Measurements from ENCODE around the gene SETBP1. TPM values are rescaled to one million over a fixed set of nuclear protein-coding genes. Genes with fewer than 3 reads are reported as not detected.

SETBP1 gene
- total RNA-seq, 1 experiment from 2014 or later: 0.33 TPM

DNA sequence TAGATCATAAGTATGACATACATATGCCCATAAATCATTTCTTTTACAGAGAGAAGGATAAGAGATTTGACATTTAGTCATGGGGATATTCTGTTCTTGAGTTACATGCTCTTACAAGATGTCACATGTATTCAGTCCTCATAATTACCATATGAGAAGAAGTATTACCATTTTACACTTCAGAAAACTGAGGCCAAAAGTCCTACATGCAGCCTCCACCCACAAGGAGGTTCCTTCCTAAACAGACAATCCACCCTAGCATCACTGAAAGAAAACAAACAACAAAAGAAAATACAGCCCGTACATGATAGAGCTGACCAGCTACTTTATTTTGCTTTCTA is 335.1 kb downstream of the SETBP1 start:
- no peak for DNase-seq (ENCODE audit: low spot score)

DNA sequence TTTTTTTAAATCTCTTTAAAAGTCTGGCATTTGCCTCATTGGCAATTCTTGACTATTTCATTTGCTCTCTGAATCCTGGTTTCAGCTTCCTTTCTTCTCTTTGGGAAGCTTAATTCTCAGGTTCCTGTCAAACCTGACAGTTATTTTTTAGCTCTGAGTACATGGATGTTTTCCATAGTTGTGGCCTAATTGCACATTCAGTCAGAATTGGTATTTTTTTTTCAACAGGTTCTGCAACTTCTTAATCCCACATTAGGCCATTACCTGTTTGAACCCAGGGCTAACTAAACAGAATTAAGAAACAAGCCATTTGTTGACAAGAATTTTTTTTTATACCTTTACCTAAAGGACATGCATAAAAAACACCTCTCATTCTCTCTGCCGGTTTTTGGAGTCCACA is 338.8 kb downstream of the SETBP1 start:
- no peak for DNase-seq (ENCODE audit: low spot score)

GRCh38 chr18:45023519-45023918 is 342.8 kb downstream of the SETBP1 start:
- no peak for DNase-seq (ENCODE audit: low spot score)

DNA sequence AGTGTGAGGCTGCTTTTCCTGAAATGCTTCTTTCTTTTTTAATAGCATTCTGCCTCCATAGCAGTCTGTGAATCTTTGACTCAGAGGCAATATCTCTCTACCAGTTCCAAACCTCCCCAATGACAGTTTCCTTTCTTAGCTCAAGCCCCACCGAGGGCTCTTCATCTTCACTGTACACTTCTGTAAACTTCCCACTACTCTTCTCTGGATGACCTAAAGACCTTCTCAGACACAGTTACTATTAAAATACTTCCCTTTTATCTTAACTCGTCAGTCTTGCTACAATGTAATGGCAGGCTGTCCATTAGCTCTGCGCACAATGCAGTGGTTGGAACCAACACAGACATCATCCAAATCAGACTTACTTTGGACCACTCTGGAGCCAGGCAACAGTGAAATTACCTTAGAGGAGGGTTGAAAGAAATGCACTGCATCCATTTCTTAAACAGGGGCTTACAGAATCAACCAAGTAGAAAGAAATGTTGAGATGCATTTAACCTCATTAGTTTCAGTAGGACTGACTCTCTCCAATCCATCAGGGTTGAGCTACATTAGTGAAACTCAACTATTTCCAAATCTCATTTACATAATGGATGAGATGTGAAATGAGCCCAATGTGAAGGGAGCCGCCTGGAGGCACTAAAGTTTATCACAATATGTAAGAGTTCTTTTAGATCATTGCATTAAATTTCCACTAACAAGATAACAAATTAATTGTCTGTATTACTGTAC is 343.8 kb downstream of the SETBP1 start:
- no peak for DNase-seq (ENCODE audit: low spot score)

- no peak for DNase-seq (ENCODE audit: low spot score)
Observed at GRCh38 chr18:45025089-45025450, 344.4 kb downstream of the SETBP1 start.

GRCh38 chr18:45026162-45026561 is 345.5 kb downstream of the SETBP1 start:
- no peak for DNase-seq (ENCODE audit: low spot score)

DNA sequence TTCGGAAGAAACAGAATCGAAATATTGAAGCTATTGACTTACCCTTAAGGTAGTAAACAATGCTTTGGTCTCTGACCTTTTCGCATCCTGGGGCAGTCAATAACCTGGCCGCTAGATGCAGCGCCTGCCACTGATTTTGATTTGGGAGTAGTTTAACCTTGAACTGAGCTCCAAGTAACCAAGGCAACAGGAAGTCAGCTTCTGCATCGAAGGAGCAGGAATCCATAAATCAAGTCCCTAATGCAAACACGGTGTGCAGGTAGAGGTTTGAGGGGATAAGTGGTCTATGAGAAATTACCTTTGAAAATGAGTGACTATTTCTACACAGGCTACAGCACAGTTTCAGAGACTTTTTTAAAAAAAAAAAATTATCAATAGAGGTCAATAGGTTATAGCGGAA is 353.5 kb downstream of the SETBP1 start:
- DNase-seq (ENCODE audit: low spot score): no peak

DNA sequence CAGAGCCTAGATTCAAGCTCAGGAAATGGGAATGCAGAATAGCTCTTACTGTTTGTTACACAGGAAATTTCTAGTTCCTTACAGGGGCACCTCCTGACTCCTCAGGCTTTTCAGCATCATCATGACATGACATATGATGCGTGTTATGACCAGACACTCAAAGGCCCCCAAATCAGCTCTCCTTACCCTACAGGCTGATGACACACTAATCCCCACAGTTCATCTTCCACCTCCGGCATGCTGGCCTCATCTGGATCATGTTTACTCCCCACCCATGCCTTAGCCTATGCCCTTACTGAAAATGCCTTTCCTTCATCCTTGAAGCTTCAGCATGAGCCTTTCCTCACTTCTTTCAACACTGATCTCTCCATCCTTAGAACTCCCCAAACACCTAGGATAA is 356.9 kb downstream of the SETBP1 start:
- no peak for DNase-seq (ENCODE audit: low spot score)

- DNase-seq (ENCODE audit: low spot score): no peak
Observed at GRCh38 chr18:45039376-45039775, 358.7 kb downstream of the SETBP1 start.

DNA sequence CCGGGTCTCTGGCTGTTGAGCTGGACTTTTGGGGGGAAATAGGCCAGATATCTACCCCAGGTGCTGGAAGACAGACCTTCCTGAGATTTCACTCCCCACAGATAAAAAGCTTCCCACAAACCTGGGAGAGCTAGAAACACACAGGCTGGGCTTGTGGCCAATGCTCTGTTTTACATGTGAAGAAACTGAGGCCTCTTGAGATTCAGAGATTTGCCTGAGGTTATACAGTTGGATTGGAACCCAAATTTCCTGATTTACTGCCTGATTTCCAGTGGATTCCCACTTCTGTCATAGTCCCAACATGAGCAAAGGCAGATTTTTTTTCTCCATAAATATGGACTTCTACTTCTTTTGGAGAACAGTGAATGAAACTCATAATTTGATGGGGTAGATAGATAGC is 360.2 kb downstream of the SETBP1 start:
- DNase-seq (ENCODE audit: low spot score): no peak

GRCh38 chr18:45044787-45045186 is 364.1 kb downstream of the SETBP1 start:
- no peak for DNase-seq (ENCODE audit: low spot score)

DNA sequence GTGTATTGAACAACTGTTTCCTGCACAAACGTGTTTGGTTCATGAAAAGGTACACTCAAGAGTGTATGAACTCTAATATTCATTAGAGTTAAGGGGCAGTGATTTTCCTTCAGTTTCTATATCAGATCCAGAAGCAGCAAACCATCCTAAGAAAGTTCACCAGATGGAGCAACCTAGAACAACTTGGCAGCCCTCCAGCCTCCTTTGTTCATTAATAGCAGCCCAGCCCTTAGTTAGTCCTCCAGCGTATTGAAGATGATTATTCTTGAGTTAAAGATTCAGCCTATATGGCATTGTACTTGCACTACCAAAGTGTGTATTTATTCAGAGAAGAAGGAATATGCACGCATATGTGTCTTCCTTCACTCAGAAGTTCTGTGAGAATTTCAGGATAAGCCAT is 365.5 kb downstream of the SETBP1 start:
- DNase-seq (ENCODE audit: low spot score): no peak

GRCh38 chr18:45046961-45047360 is 366.3 kb downstream of the SETBP1 start:
- no peak for DNase-seq (ENCODE audit: low spot score)

DNA sequence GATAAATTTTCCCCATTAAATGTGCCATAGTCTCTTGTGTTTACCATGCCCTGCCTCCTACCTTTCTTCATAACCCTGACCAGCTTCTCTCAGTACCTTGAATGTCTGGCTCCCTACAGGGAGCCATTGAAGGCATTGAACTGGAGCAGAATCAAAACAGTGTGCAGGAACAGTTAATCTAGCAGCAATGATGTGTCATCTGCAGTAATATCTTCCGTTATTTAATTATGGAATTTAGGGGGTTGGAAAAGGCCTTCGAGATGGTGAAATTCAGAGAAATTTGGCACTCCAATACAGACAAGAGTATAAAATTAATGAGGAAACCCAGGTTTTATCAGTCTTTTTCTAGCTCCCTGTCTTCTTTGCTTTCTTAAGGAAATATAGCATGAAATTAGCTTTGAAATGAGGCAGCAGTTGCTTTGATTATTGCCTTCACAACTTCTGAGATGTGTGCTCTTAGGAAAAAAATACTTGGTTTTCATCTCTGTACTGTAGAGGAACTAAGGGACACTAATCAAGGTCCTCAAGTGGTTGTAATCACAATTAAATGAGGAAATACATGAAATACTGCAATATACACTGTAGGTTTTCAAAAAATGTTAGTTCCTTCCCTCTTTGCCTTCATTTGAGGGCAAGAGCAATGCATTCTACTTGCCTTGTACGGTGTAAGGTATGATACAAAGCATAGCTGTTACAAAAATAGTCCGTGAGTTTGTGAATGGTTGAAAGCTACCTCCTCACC is 369.1 kb downstream of the SETBP1 start:
- no peak for DNase-seq (ENCODE audit: low spot score)

DNA sequence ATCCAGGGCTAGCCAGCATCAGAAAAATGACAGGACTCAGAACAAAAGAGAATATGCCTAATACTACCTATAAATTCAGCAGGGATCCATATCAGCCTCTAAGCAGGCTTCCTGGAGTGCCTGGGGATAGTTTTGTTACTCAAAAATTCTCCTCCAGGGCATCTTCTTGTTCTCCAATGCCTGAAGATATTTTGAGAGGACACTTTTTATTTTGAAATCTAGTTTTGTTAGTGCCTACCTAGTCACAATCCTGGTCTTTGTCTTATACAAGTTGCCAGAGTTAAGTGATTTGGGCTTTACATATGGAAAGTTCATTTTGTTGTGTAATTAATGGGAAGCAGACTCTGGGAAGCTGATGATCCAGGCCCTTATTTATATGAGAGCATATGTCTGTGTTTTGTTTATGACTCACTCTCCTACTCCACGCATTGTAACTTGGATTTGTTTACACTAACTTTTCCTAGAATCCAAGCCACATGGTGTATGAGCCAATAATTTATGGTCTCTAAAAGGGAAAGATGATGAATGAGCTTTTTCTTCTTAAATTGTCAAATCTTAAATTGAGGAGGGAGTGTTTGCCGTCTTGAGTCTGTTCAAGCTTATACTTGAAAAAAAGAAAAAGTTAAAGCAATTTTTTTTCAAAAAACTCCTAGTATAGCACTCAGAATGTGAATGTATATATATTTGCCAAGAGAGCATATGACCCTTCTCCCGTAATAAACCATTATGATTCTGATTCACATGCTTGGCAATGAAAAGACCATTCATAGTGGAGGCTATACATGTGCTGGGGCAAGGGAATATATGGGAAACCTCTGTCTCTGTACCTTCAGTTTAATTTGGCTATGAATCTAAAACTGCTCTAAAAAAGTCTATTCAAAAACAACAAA is 370.3 kb downstream of the SETBP1 start:
- no peak for DNase-seq (ENCODE audit: low spot score)

- DNase-seq (ENCODE audit: low spot score): no peak
Observed at GRCh38 chr18:45054636-45055035, 373.9 kb downstream of the SETBP1 start.

GRCh38 chr18:45055811-45056210 is 375.1 kb downstream of the SETBP1 start:
- no peak for DNase-seq (ENCODE audit: low spot score)

- no peak for DNase-seq (ENCODE audit: low spot score)
Observed at GRCh38 chr18:45056926-45057325, 376.2 kb downstream of the SETBP1 start.

GRCh38 chr18:45057955-45058600 is 377.4 kb downstream of the SETBP1 start:
- DNase-seq (ENCODE audit: low spot score): no peak

DNA sequence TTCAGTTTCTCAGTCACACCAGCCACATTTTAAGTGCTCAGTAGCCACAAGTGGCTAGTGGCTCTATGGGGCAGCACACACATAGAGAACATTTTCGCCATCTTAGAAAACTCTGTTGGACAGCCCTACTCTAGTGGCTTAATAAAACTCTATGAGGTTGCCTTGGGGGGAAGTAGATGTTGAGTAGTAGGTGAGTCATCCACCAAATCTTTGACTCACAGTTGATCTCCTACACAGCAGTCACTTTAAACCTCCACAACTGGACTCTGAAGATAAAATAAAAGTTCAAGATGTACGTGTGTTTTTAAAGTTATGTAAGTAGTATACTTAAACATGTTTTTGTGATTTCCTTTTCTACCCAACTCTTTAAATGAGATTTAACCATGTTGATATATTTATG is 379.0 kb downstream of the SETBP1 start:
- no peak for DNase-seq (ENCODE audit: low spot score)

- DNase-seq (ENCODE audit: low spot score): no peak
Observed at GRCh38 chr18:45060102-45060501, 379.4 kb downstream of the SETBP1 start.

DNA sequence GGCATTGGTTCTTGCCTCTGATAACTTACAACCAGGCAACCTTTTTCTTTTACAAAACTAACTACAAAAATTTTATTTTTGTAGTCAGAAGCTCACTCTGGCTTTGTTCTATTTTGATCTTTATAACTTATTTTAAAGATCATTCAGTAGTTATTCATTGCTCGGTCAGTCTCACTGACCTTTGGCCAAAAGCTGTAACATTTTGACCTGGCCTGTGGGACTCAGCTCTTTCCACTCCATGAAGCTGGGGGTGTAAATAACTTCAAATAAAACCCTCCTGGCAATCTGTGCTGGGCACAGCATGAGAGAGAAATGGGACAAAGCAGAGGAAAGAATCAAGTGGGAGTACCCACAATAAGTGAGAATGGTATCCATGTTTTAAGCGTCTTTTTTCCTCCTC is 380.7 kb downstream of the SETBP1 start:
- DNase-seq (ENCODE audit: low spot score): no peak
